GM23338 (cell line): ENCODE results near the gene TMEM179. TPM values are rescaled to one million over a fixed set of nuclear protein-coding genes. Genes with fewer than 3 reads are reported as not detected.

Experiments
- ATAC-seq: fragments of 200-7000 bp; cut with Tn5 transposase; 3 replicates; pipeline ENCODE4 v1.9.1; 2020
- DNase-seq: peaks from one replicate; pipeline ENCODE4 v3.0.0-alpha.2; 2015; ENCODE audit warnings: low spot score
- H2AFZ ChIP-seq: fragments of 200-600 bp; sonication (generic); 2 replicates; pipeline ENCODE4 v1.8.0; 2016; ENCODE audit warnings: antibody characterized with exemption, mild to moderate bottlenecking, moderate library complexity
- H3F3A ChIP-seq: fragments of 200-600 bp; sonication (generic); replicated peaks from 2 replicates; pipeline ENCODE4 v1.8.0; 2017; ENCODE audit warnings: antibody characterized with exemption, mixed run types, low read depth
- H3K27ac ChIP-seq: fragments of 200-600 bp; sonication (generic); 2 replicates; pipeline ENCODE4 v1.6.1; 2016; ENCODE audit warnings: low read depth
- H3K27me3 ChIP-seq: fragments of 200-600 bp; sonication (generic); 2 replicates; pipeline ENCODE4 v1.8.0; 2016; ENCODE audit warnings: mild to moderate bottlenecking, mixed run types, moderate library complexity; ENCODE audit not compliant: insufficient read depth
- H3K36me3 ChIP-seq: fragments of 200-600 bp; sonication (generic); 2 replicates; pipeline ENCODE4 v1.8.0; 2016; ENCODE audit warnings: mild to moderate bottlenecking; ENCODE audit not compliant: insufficient read depth
- H3K4me1 ChIP-seq: fragments of 200-600 bp; sonication (generic); 2 replicates; pipeline ENCODE4 v1.8.0; 2016; ENCODE audit warnings: mild to moderate bottlenecking, moderate library complexity; ENCODE audit not compliant: insufficient read depth
- H3K4me2 ChIP-seq: fragments of 200-600 bp; sonication (generic); 2 replicates; pipeline ENCODE4 v1.7.1; 2017; ENCODE audit warnings: mixed run types
- H3K4me3 ChIP-seq: fragments of 200-600 bp; sonication (generic); 2 replicates; pipeline ENCODE4 v1.6.1; 2016; ENCODE audit warnings: mixed run types
- H3K79me2 ChIP-seq: fragments of 200-600 bp; sonication (generic); replicated peaks from 2 replicates; pipeline ENCODE4 v1.8.0; 2017; ENCODE audit warnings: mild to moderate bottlenecking; ENCODE audit not compliant: insufficient read depth
- H3K9me2 ChIP-seq: fragments of 200-600 bp; sonication (generic); 2 replicates; pipeline ENCODE4 v1.8.0; 2017; ENCODE audit not compliant: insufficient read depth
- H4K20me1 ChIP-seq: fragments of 200-600 bp; sonication (generic); replicated peaks from 2 replicates; pipeline ENCODE4 v1.8.0; 2017; ENCODE audit warnings: mild to moderate bottlenecking; ENCODE audit not compliant: insufficient read depth
- H3K27ac Mint-ChIP-seq: 2 replicates; pipeline ENCODE4 v1.8.0; 2020; ENCODE audit warnings: inconsistent platforms, mild to moderate bottlenecking, moderate library complexity, mixed read lengths
- H3K27me3 Mint-ChIP-seq: 3 replicates; pipeline ENCODE4 v1.8.0; 2022; ENCODE audit warnings: low read depth, mild to moderate bottlenecking, moderate library complexity, mixed read lengths, inconsistent platforms; ENCODE audit not compliant: insufficient read depth, poor library complexity
- H3K36me3 Mint-ChIP-seq: 3 replicates; pipeline ENCODE4 v1.8.0; 2021; ENCODE audit warnings: low read depth, mild to moderate bottlenecking, inconsistent platforms, moderate library complexity, mixed read lengths
- H3K4me1 Mint-ChIP-seq: 3 replicates; pipeline ENCODE4 v1.8.0; 2020; ENCODE audit warnings: mild to moderate bottlenecking, inconsistent platforms, mixed read lengths
- H3K4me3 Mint-ChIP-seq: 3 replicates; pipeline ENCODE4 v1.8.0; 2021; ENCODE audit warnings: moderate library complexity, mild to moderate bottlenecking, inconsistent platforms, mixed read lengths
- H3K9me3 Mint-ChIP-seq: 3 replicates; pipeline ENCODE4 v1.8.0; 2020; ENCODE audit warnings: moderate library complexity, mild to moderate bottlenecking, inconsistent platforms, mixed read lengths
- CTCF ChIP-seq, 2 experiments: fragments of 200-600 bp in 1 of 2; sonication (generic) in 1 of 2; conservative IDR thresholded peaks; 2 replicates each; pipeline versions ENCODE4 v1.5.1 to v1.6.1; 2016 to 2017; ENCODE audit warnings: antibody characterized with exemption in 2 of 2, low read depth in 2 of 2, mild to moderate bottlenecking in 2 of 2, moderate library complexity in 1 of 2
- EZH2 ChIP-seq: fragments of 200-600 bp; sonication (generic); IDR thresholded peaks from one replicate; pipeline ENCODE4 v1.8.0; 2017; ENCODE audit warnings: antibody characterized with exemption, mild to moderate bottlenecking, low read depth; ENCODE audit not compliant: unreplicated experiment
- JUNB ChIP-seq: IDR thresholded peaks from one replicate; pipeline ENCODE4 v1.6.1; 2016; ENCODE audit warnings: antibody characterized with exemption; ENCODE audit not compliant: unreplicated experiment
- NANOG ChIP-seq: IDR thresholded peaks from 2 replicates; pipeline ENCODE4 v1.6.1; 2016; ENCODE audit warnings: antibody characterized with exemption, borderline replicate concordance
- POLR2AphosphoS5 ChIP-seq: IDR thresholded peaks from 2 replicates; pipeline ENCODE4 v1.6.1; 2016; ENCODE audit warnings: antibody characterized with exemption, low read depth
- STAT1 ChIP-seq: IDR thresholded peaks from one replicate; pipeline ENCODE4 v1.6.1; 2016; ENCODE audit warnings: antibody characterized with exemption; ENCODE audit not compliant: unreplicated experiment
- ZNF114 ChIP-seq: fragments of 250-450 bp; sonication (Bioruptor Pico); IDR thresholded peaks from 2 replicates; pipeline ENCODE4 v1.5.0; 2020; ENCODE audit warnings: mild to moderate bottlenecking, moderate library complexity
- ZNF331 ChIP-seq: fragments of 250-450 bp; sonication (Bioruptor Pico); IDR thresholded peaks from 2 replicates; pipeline ENCODE4 v1.5.0; 2020; ENCODE audit warnings: low read depth, mild to moderate bottlenecking, moderate library complexity
- ZNF462 ChIP-seq: fragments of 250-450 bp; sonication (Bioruptor Pico); IDR thresholded peaks from 2 replicates; pipeline ENCODE4 v1.5.0; 2020; ENCODE audit warnings: mild to moderate bottlenecking, moderate library complexity
- polyA plus RNA-seq: library from polyadenylated mRNA; unstranded; fragments of >200 nt; fragmentation: Nextera tagmentation; extraction: Ambion mirVana; gene quantifications from 2 replicates; pipeline ENCODE4 v1.2.1, GENCODE V29; 2016
- total RNA-seq: library from RNA; depleted of rRNA; stranded (reverse); fragments of >200 nt; shearing (Covaris generic); gene quantifications from 2 replicates; pipeline ENCODE4 v1.2.3, GENCODE V29; 2014
- TF ChIP-seq, protein P1 (sequence below): IDR thresholded peaks from 2 replicates; pipeline ENCODE4 v1.6.1; 2016; ENCODE audit warnings: antibody characterized with exemption

Gene TMEM179
- total and polyA plus RNA-seq, 2 experiments from 2014 or later = 1.0 to 4.8 TPM

DNA sequence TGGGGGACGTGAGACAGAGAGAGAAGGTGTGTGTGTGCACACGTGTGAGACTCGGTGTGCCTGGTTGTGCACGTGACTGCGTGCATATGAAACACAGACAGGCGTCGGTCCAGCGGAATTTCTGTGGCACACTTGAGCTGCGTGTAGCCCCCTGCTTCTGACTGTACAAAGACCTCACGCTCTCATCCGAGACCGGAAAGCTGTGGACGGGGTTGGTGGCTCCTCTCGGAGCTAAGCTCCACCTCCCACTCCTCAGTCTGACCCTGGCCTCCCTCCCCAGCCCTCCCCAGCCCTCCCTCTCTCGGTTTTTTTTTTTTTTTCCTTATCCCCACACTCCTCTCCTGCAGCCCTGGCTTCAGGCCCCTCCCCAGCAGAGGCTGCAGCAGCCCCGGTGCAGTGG is 33.3 kb downstream of the TMEM179 start:
- H3K27ac Mint-ChIP-seq = no peak overlapping the region
- Histone ChIP-seq H2AFZ (no peak overlapping the region), H3K27me3 (no peaks in the 10 kb centered on the region), H3K4me2 (no peak overlapping the region), H3K9me2 (no peaks in the 10 kb centered on the region), H3F3A (no peaks in the 10 kb centered on the region), H3K4me1 (no peaks in the 10 kb centered on the region), H4K20me1 (no peaks in the 10 kb centered on the region), H3K79me2 (no peaks in the 10 kb centered on the region), H3K4me3 (no peak overlapping the region), H3K27ac (no peak overlapping the region), H3K36me3 (no peaks in the 10 kb centered on the region)
- no peaks in the 10 kb centered on the region for H3K9me3 Mint-ChIP-seq
- TF ChIP-seq EZH2 = no peak
- DNase-seq (no peak), ATAC-seq (no peak)
- no peaks in the 10 kb centered on the region for H3K36me3 Mint-ChIP-seq
- H3K4me3 Mint-ChIP-seq = no peak overlapping the region
- H3K4me1 Mint-ChIP-seq = peaks cover 3% of the 10 kb centered on the region; the same call in 1 of the 3 replicates
- H3K27me3 Mint-ChIP-seq = peaks cover 5% of the 10 kb centered on the region

DNA sequence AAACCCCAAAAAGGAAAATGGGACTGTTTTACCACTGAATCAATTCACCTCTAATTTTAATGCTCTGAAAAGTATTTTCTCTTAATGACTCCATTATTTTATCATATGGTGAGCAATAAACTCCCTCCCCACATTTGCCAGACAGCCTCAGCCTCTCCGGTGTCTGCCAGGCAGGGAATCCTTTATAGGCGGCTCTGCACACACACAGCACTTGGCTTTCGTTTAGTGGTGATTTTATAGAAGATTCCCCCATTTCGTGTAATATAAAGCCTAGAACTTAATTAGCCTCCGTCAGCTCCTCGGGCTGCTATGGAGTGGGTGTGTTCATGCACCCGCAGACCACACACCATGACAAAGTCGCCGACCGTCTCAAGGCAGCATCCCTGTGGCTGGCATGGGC is 35.1 kb downstream of the TMEM179 start:
- H3K4me1 ChIP-seq = no peaks in the 10 kb centered on the region
- no peaks in the 10 kb centered on the region for H3F3A ChIP-seq
- H3K9me3 Mint-ChIP-seq = no peaks in the 10 kb centered on the region
- peaks cover 3% of the 10 kb centered on the region; the same call in 1 of the 3 replicates for H3K4me1 Mint-ChIP-seq
- H3K4me2 ChIP-seq = no peak overlapping the region
- no peaks in the 10 kb centered on the region for H4K20me1 ChIP-seq
- no peak for DNase-seq
- no peak overlapping the region for H2AFZ ChIP-seq
- no peaks in the 10 kb centered on the region for H3K9me2 ChIP-seq
- peaks cover 5% of the 10 kb centered on the region for H3K27me3 Mint-ChIP-seq
- H3K36me3 ChIP-seq = no peaks in the 10 kb centered on the region
- no peak overlapping the region for H3K27ac ChIP-seq
- no peaks in the 10 kb centered on the region for H3K27me3 ChIP-seq
- H3K4me3 ChIP-seq = no peak overlapping the region
- no peak overlapping the region for H3K4me3 Mint-ChIP-seq
- no peak overlapping the region for H3K27ac Mint-ChIP-seq
- H3K36me3 Mint-ChIP-seq = no peaks in the 10 kb centered on the region
- no peaks in the 10 kb centered on the region for H3K79me2 ChIP-seq
- no peak for ATAC-seq
- TF ChIP-seq POLR2AphosphoS5 (no peak), ZNF114 (no peak), JUNB (no peak), NANOG (no peak), ZNF462 (CRISPR knock-in tag) (no peak), CTCF (conservative IDR thresholded peaks at IDR 0.05; ENCODE audit: low read depth in 2 of 2) (no peak), ZNF331 (CRISPR knock-in tag) (no peak), EZH2 (no peak), STAT1 (no peak)
- TF ChIP-seq, protein P1, sequence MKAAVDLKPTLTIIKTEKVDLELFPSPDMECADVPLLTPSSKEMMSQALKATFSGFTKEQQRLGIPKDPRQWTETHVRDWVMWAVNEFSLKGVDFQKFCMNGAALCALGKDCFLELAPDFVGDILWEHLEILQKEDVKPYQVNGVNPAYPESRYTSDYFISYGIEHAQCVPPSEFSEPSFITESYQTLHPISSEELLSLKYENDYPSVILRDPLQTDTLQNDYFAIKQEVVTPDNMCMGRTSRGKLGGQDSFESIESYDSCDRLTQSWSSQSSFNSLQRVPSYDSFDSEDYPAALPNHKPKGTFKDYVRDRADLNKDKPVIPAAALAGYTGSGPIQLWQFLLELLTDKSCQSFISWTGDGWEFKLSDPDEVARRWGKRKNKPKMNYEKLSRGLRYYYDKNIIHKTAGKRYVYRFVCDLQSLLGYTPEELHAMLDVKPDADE = no peak
